Measurements from ENCODE around the gene PTAFR. TPM values are rescaled to one million over a fixed set of nuclear protein-coding genes. Genes with fewer than 3 reads are reported as not detected.

Gene PTAFR
- total RNA-seq, 2 donors from 2014 or later, result 0.58 to 0.77 TPM

- no peaks in the 10 kb centered on the region for H3K36me3 ChIP-seq (ENCODE audit: control insufficient read depth, insufficient read depth, low read length)
- peaks cover 2% of the 10 kb centered on the region for H3K27me3 Mint-ChIP-seq (ENCODE audit: insufficient read depth)
- H3K36me3 Mint-ChIP-seq (ENCODE audit: low read depth), result no peaks in the 10 kb centered on the region
- DNase-seq, result no peak
- WGBS, 2 experiments (ENCODE audit: insufficient coverage in 1 of 2, insufficient read length in 1 of 2), result 91 to 94% methylated on average over 6 to 7 of the region's 7 CpGs
- no peak overlapping the region for H3K4me3 Mint-ChIP-seq
- no peaks in the 10 kb centered on the region for H3K27me3 ChIP-seq (ENCODE audit: control insufficient read depth, insufficient read depth, low read length, poor library complexity, severe bottlenecking)
- no peaks in the 10 kb centered on the region for H3K9me3 ChIP-seq (ENCODE audit: control insufficient read depth, low read length)
- H3K9ac ChIP-seq (ENCODE audit: extremely low read depth, low read length, poor library complexity, severe bottlenecking), result no peak overlapping the region
- no peaks in the 10 kb centered on the region for H3K4me1 ChIP-seq (ENCODE audit: control insufficient read depth, insufficient read depth, low read length)
- H3K27ac Mint-ChIP-seq, result no peak overlapping the region
- no peaks in the 10 kb centered on the region for H3K4me1 Mint-ChIP-seq
- TF ChIP-seq CTCF (conservative IDR thresholded peaks at IDR 0.05), result no peak
- H3K27ac ChIP-seq (ENCODE audit: low read depth, low read length), result no peak overlapping the region
- peaks cover 6% of the 10 kb centered on the region for H3K9me3 Mint-ChIP-seq
- H3K4me3 ChIP-seq (ENCODE audit: low read length), result no peak overlapping the region
These were observed 37.3 kb downstream of the PTAFR start for GRCh38 chr1:28139025-28139712.

- no peak for DNase-seq
- Mint-ChIP-seq H3K27ac (no peak overlapping the region), H3K4me3 (no peak overlapping the region), H3K9me3 (peaks cover 14% of the 10 kb centered on the region), H3K4me1 (no peaks in the 10 kb centered on the region), H3K36me3 (ENCODE audit: low read depth) (no peaks in the 10 kb centered on the region), H3K27me3 (ENCODE audit: insufficient read depth) (peaks cover 3% of the 10 kb centered on the region)
- no peak for TF ChIP-seq CTCF (conservative IDR thresholded peaks at IDR 0.05)
- H3K27me3 ChIP-seq (ENCODE audit: control insufficient read depth, insufficient read depth, low read length, poor library complexity, severe bottlenecking), result no peaks in the 10 kb centered on the region
- no peak overlapping the region for H3K9ac ChIP-seq (ENCODE audit: extremely low read depth, low read length, poor library complexity, severe bottlenecking)
- no peak overlapping the region for H3K27ac ChIP-seq (ENCODE audit: low read depth, low read length)
- WGBS, 2 experiments (ENCODE audit: insufficient coverage in 1 of 2, insufficient read length in 1 of 2), result 89 to 95% methylated on average over 4 of the region's 4 CpGs
- no peaks in the 10 kb centered on the region for H3K36me3 ChIP-seq (ENCODE audit: control insufficient read depth, insufficient read depth, low read length)
- H3K4me1 ChIP-seq (ENCODE audit: control insufficient read depth, insufficient read depth, low read length), result no peaks in the 10 kb centered on the region
- H3K4me3 ChIP-seq (ENCODE audit: low read length), result no peak overlapping the region
- peaks cover 6% of the 10 kb centered on the region for H3K9me3 ChIP-seq (ENCODE audit: control insufficient read depth, low read length)
These were observed 39.4 kb downstream of the PTAFR start for GRCh38 chr1:28136922-28137613.

GRCh38 chr1:28136169-28136921 lies 40.1 kb downstream of the PTAFR start:
- no peaks in the 10 kb centered on the region for H3K27me3 ChIP-seq (ENCODE audit: control insufficient read depth, insufficient read depth, low read length, poor library complexity, severe bottlenecking)
- no peaks in the 10 kb centered on the region for H3K36me3 ChIP-seq (ENCODE audit: control insufficient read depth, insufficient read depth, low read length)
- H3K27ac Mint-ChIP-seq, result no peak overlapping the region
- H3K27me3 Mint-ChIP-seq (ENCODE audit: insufficient read depth), result peaks cover 3% of the 10 kb centered on the region
- H3K9me3 Mint-ChIP-seq, result peaks cover 14% of the 10 kb centered on the region
- 90 to 94% methylated on average over 3 to 8 of the region's 8 CpGs for WGBS, 2 experiments (ENCODE audit: insufficient coverage in 1 of 2, insufficient read length in 1 of 2)
- no peak overlapping the region for H3K4me3 ChIP-seq (ENCODE audit: low read length)
- no peak overlapping the region for H3K9ac ChIP-seq (ENCODE audit: extremely low read depth, low read length, poor library complexity, severe bottlenecking)
- peaks cover 6% of the 10 kb centered on the region for H3K9me3 ChIP-seq (ENCODE audit: control insufficient read depth, low read length)
- H3K4me3 Mint-ChIP-seq, result no peak overlapping the region
- DNase-seq, result no peak
- no peaks in the 10 kb centered on the region for H3K36me3 Mint-ChIP-seq (ENCODE audit: low read depth)
- no peak for TF ChIP-seq CTCF (conservative IDR thresholded peaks at IDR 0.05)
- H3K27ac ChIP-seq (ENCODE audit: low read depth, low read length), result no peak overlapping the region
- no peaks in the 10 kb centered on the region for H3K4me1 Mint-ChIP-seq
- H3K4me1 ChIP-seq (ENCODE audit: control insufficient read depth, insufficient read depth, low read length), result no peaks in the 10 kb centered on the region

All from endodermal cell (in vitro differentiated cells).